Neural progenitor cell (in vitro differentiated cells): ENCODE measurements around the gene MRNIP. TPM values are rescaled to one million over a fixed set of nuclear protein-coding genes. Genes with fewer than 3 reads are reported as not detected.
A peak's percentile ranks its signal among the peaks of the same experiment; 100 is the strongest.

Experiments
- DNase-seq: peaks from one replicate; pipeline ENCODE4 v3.0.0-alpha.2; 2016; ENCODE audit warnings: low spot score
- H2AFZ ChIP-seq: fragments of 200-600 bp; sonication (generic); replicated peaks from 2 replicates; pipeline ENCODE4 v1.6.1; 2016; ENCODE audit warnings: antibody characterized with exemption
- H3F3A ChIP-seq: fragments of 200-600 bp; sonication (generic); 2 replicates; pipeline ENCODE4 v1.6.1; 2016; ENCODE audit warnings: antibody characterized with exemption, low read depth
- H3K27ac ChIP-seq: fragments of 200-600 bp; sonication (generic); 2 replicates; pipeline ENCODE4 v1.5.1; 2016; ENCODE audit warnings: mild to moderate bottlenecking
- H3K27me3 ChIP-seq: fragments of 200-600 bp; sonication (generic); 2 replicates; pipeline ENCODE4 v1.6.1; 2016; ENCODE audit warnings: mild to moderate bottlenecking, moderate library complexity
- H3K36me3 ChIP-seq: fragments of 200-600 bp; sonication (generic); 2 replicates; pipeline ENCODE4 v1.5.1; 2016
- H3K4me1 ChIP-seq: fragments of 200-600 bp; sonication (generic); 2 replicates; pipeline ENCODE4 v1.6.1; 2016; ENCODE audit warnings: mixed run types
- H3K4me2 ChIP-seq: fragments of 200-600 bp; sonication (generic); 2 replicates; pipeline ENCODE4 v1.6.1; 2016
- H3K4me3 ChIP-seq: fragments of 200-600 bp; sonication (generic); 2 replicates; pipeline ENCODE4 v1.5.1; 2016
- H3K79me2 ChIP-seq: fragments of 200-600 bp; sonication (generic); 2 replicates; pipeline ENCODE4 v1.6.1; 2016; ENCODE audit warnings: low read depth
- H3K9ac ChIP-seq: fragments of 200-600 bp; sonication (generic); 2 replicates; pipeline ENCODE4 v1.6.1; 2016
- H3K9me3 ChIP-seq: fragments of 200-600 bp; sonication (generic); 2 replicates; pipeline ENCODE4 v1.5.1; 2016; ENCODE audit warnings: low read depth
- H4K20me1 ChIP-seq: fragments of 200-600 bp; sonication (generic); 2 replicates; pipeline ENCODE4 v1.6.1; 2016; ENCODE audit warnings: low read depth
- H3K27ac Mint-ChIP-seq: 3 replicates; pipeline ENCODE4 v1.8.0; 2021; ENCODE audit warnings: mixed read lengths
- H3K27me3 Mint-ChIP-seq: 2 replicates; pipeline ENCODE4 v1.8.0; 2022; ENCODE audit warnings: low read depth, mild to moderate bottlenecking, inconsistent platforms, moderate library complexity, mixed read lengths; ENCODE audit not compliant: insufficient read depth
- H3K36me3 Mint-ChIP-seq: 3 replicates; pipeline ENCODE4 v1.8.0; 2021; ENCODE audit warnings: mixed read lengths
- H3K4me1 Mint-ChIP-seq: 3 replicates; pipeline ENCODE4 v1.8.0; 2021; ENCODE audit warnings: mixed read lengths
- H3K4me3 Mint-ChIP-seq: 3 replicates; pipeline ENCODE4 v1.8.0; 2021; ENCODE audit warnings: mild to moderate bottlenecking, moderate library complexity, mixed read lengths
- H3K9me3 Mint-ChIP-seq: 3 replicates; pipeline ENCODE4 v1.8.0; 2020; ENCODE audit warnings: mixed read lengths
- CTCF ChIP-seq: fragments of 200-600 bp; sonication (generic); IDR thresholded peaks from 2 replicates; pipeline ENCODE4 v1.5.1; 2017; ENCODE audit warnings: antibody characterized with exemption, mild to moderate bottlenecking
- EZH2 ChIP-seq: fragments of 200-600 bp; sonication (generic); IDR thresholded peaks from 2 replicates; pipeline ENCODE4 v1.6.1; 2017; ENCODE audit warnings: antibody characterized with exemption, mild to moderate bottlenecking, moderate library complexity
- EZH2phosphoT487 ChIP-seq: fragments of 200-600 bp; sonication (generic); IDR thresholded peaks from 2 replicates; pipeline ENCODE4 v1.6.1; 2017; ENCODE audit warnings: antibody characterized with exemption
- total RNA-seq: library from RNA; depleted of rRNA; stranded (reverse); fragments of >200 nt; gene quantifications from 2 replicates; pipeline ENCODE4 v1.2.3, GENCODE V29; 2015; ENCODE audit warnings: low replicate concordance

MRNIP gene
- total RNA-seq, 1 donor from 2014 or later: 68.5 TPM

- Mint-ChIP-seq H3K27ac (no peak overlapping the region), H3K4me3 (no peak overlapping the region), H3K4me1 (peaks cover 2% of the 10 kb centered on the region), H3K27me3 (peaks cover 15% of the 10 kb centered on the region), H3K36me3 (peaks cover 62% of the 10 kb centered on the region), H3K9me3 (peaks cover 18% of the 10 kb centered on the region)
- H3K79me2 ChIP-seq: no peaks in the 10 kb centered on the region
- H3K36me3 ChIP-seq: no peaks in the 10 kb centered on the region
- TF ChIP-seq EZH2 (no peak), CTCF (no peak), EZH2phosphoT487 (no peak)
- H3K4me3 ChIP-seq: no peak overlapping the region
- H3K9me3 ChIP-seq: no peaks in the 10 kb centered on the region
- H3K4me2 ChIP-seq: no peak overlapping the region
- H3K27me3 ChIP-seq: no peaks in the 10 kb centered on the region
- H3K4me1 ChIP-seq: no peaks in the 10 kb centered on the region
- H4K20me1 ChIP-seq: peaks cover 10% of the 10 kb centered on the region
- H2AFZ ChIP-seq: no peak overlapping the region
- H3F3A ChIP-seq: no peaks in the 10 kb centered on the region
- no peak for DNase-seq
- H3K9ac ChIP-seq: no peak overlapping the region
- H3K27ac ChIP-seq: no peak overlapping the region
Observed at GRCh38 chr5:179828756-179829421, 29.7 kb downstream of the MRNIP start.

- Mint-ChIP-seq H3K27ac (no peak overlapping the region), H3K36me3 (peaks cover 55% of the 10 kb centered on the region), H3K27me3 (peaks cover 11% of the 10 kb centered on the region), H3K9me3 (peaks cover 14% of the 10 kb centered on the region), H3K4me3 (no peak overlapping the region), H3K4me1 (peaks cover 8% of the 10 kb centered on the region)
- no peak for DNase-seq
- H3K27me3 ChIP-seq: no peaks in the 10 kb centered on the region
- peaks cover 4% of the 10 kb centered on the region for H3K79me2 ChIP-seq
- no peaks in the 10 kb centered on the region for H3K9me3 ChIP-seq
- no peak overlapping the region for H3K27ac ChIP-seq
- no peaks in the 10 kb centered on the region for H3F3A ChIP-seq
- no peak for TF ChIP-seq EZH2phosphoT487
- no peak for TF ChIP-seq EZH2
- peaks cover 2% of the 10 kb centered on the region for H3K4me1 ChIP-seq
- H3K9ac ChIP-seq: no peak overlapping the region
- peaks cover 14% of the 10 kb centered on the region for H4K20me1 ChIP-seq
- H3K4me2 ChIP-seq: no peak overlapping the region
- no peaks in the 10 kb centered on the region for H3K36me3 ChIP-seq
- no peak overlapping the region for H2AFZ ChIP-seq
- H3K4me3 ChIP-seq: no peak overlapping the region
Observed at GRCh38 chr5:179827680-179828079, 30.9 kb downstream of the MRNIP start.

GRCh38 chr5:179825655-179826182 is 32.9 kb downstream of the MRNIP start:
- Histone ChIP-seq H4K20me1 (peaks cover 30% of the 10 kb centered on the region), H3K4me3 (no peak overlapping the region), H3K4me2 (no peak overlapping the region), H3K4me1 (peaks cover 11% of the 10 kb centered on the region), H2AFZ (no peak overlapping the region), H3K79me2 (peaks cover 21% of the 10 kb centered on the region), H3F3A (no peaks in the 10 kb centered on the region), H3K27ac (no peak overlapping the region), H3K9me3 (no peaks in the 10 kb centered on the region), H3K36me3 (no peaks in the 10 kb centered on the region), H3K27me3 (no peaks in the 10 kb centered on the region), H3K9ac (no peak overlapping the region)
- Mint-ChIP-seq H3K9me3 (peaks cover 10% of the 10 kb centered on the region), H3K27ac (no peak overlapping the region), H3K36me3 (peaks cover 45% of the 10 kb centered on the region), H3K27me3 (peaks cover 7% of the 10 kb centered on the region), H3K4me3 (no peak overlapping the region), H3K4me1 (peaks cover 21% of the 10 kb centered on the region)
- TF ChIP-seq CTCF: no peak
- no peak for TF ChIP-seq EZH2
- TF ChIP-seq EZH2phosphoT487: no peak
- DNase-seq: no peak

- TF ChIP-seq EZH2: no peak
- no peak for TF ChIP-seq CTCF
- no peak for TF ChIP-seq EZH2phosphoT487
- H3K9me3 ChIP-seq: no peaks in the 10 kb centered on the region
- H2AFZ ChIP-seq: no peak overlapping the region
- H3K79me2 ChIP-seq: peaks cover 21% of the 10 kb centered on the region
- Mint-ChIP-seq H3K36me3 (peaks cover 36% of the 10 kb centered on the region), H3K4me1 (peaks cover 27% of the 10 kb centered on the region), H3K27me3 (peaks cover 5% of the 10 kb centered on the region), H3K27ac (no peak overlapping the region), H3K4me3 (peak overlapping the region; percentile 55), H3K9me3 (peaks cover 6% of the 10 kb centered on the region)
- no peak overlapping the region for H3K4me3 ChIP-seq
- peaks cover 8% of the 10 kb centered on the region for H3F3A ChIP-seq
- no peak for DNase-seq
- H3K27me3 ChIP-seq: no peaks in the 10 kb centered on the region
- no peak overlapping the region for H3K4me2 ChIP-seq
- H4K20me1 ChIP-seq: peaks cover 30% of the 10 kb centered on the region
- peaks cover 14% of the 10 kb centered on the region for H3K4me1 ChIP-seq
- no peak overlapping the region for H3K9ac ChIP-seq
- H3K27ac ChIP-seq: no peak overlapping the region
- no peaks in the 10 kb centered on the region for H3K36me3 ChIP-seq
Observed at GRCh38 chr5:179824745-179825112, 33.9 kb downstream of the MRNIP start.
